Nephron (organoid): ENCODE data around the gene SMIM44.
A peak's percentile ranks its signal among the peaks of the same experiment; 100 is the strongest.

Experiments used
- H3K27ac Mint-ChIP-seq, 3 experiments: 2 replicates each; pipeline ENCODE4 v1.8.0; 2020; ENCODE audit warnings: mixed read lengths in 3 of 3, mild to moderate bottlenecking in 2 of 3, moderate library complexity in 1 of 3
- H3K27me3 Mint-ChIP-seq: 2 replicates; pipeline ENCODE4 v1.8.0; 2021; ENCODE audit warnings: low read depth, mild to moderate bottlenecking, moderate library complexity, mixed read lengths
- H3K36me3 Mint-ChIP-seq: 2 replicates; pipeline ENCODE4 v1.8.0; 2020; ENCODE audit warnings: low read depth, mixed read lengths
- H3K4me1 Mint-ChIP-seq: 2 replicates; pipeline ENCODE4 v1.8.0; 2020; ENCODE audit warnings: mixed read lengths
- H3K4me3 Mint-ChIP-seq, 3 experiments: 2 replicates each; pipeline ENCODE4 v1.8.0; 2020; ENCODE audit warnings: mild to moderate bottlenecking in 3 of 3, mixed read lengths in 3 of 3, moderate library complexity in 2 of 3
- H3K9me3 Mint-ChIP-seq: 2 replicates; pipeline ENCODE4 v1.8.0; 2020; ENCODE audit warnings: mixed read lengths
- CTCF ChIP-seq, 3 experiments: fragments of 200-600 bp; sonication (generic); IDR thresholded peaks; one replicate each; pipeline ENCODE4 v1.5.0; 2021; ENCODE audit warnings: antibody characterized with exemption in 3 of 3; ENCODE audit not compliant: unreplicated experiment in 3 of 3

Gene SMIM44

GRCh38 chr19:3459965-3460582, 23.2 kb downstream of the SMIM44 start:
- no peaks in the 10 kb centered on the region for H3K9me3 Mint-ChIP-seq
- H3K36me3 Mint-ChIP-seq, result peaks cover 9% of the 10 kb centered on the region
- peaks cover 11% of the 10 kb centered on the region for H3K27me3 Mint-ChIP-seq
- H3K4me1 Mint-ChIP-seq, result peaks cover 38% of the 10 kb centered on the region
- H3K4me3 Mint-ChIP-seq, result peak overlapping the region in 1 of 3 experiments; percentile 37
- peak overlapping the region; percentile 98 to 100 (median 98) for H3K27ac Mint-ChIP-seq
- no peak for TF ChIP-seq CTCF (IDR thresholded peaks at IDR 0.05; ENCODE audit: unreplicated experiment in 3 of 3)

- TF ChIP-seq CTCF (IDR thresholded peaks at IDR 0.05; ENCODE audit: unreplicated experiment in 3 of 3), result no peak
- peaks cover 11% of the 10 kb centered on the region for H3K27me3 Mint-ChIP-seq
- H3K36me3 Mint-ChIP-seq, result peaks cover 9% of the 10 kb centered on the region
These were observed 24.0 kb downstream of the SMIM44 start for GRCh38 chr19:3459089-3459881.

GRCh38 chr19:3458229-3459088, 24.8 kb downstream of the SMIM44 start:
- Mint-ChIP-seq H3K9me3 (no peaks in the 10 kb centered on the region), H3K36me3 (peaks cover 9% of the 10 kb centered on the region), H3K4me3 (peak overlapping the region; percentile 52 to 75 (median 63)), H3K27me3 (peaks cover 11% of the 10 kb centered on the region), H3K4me1 (peaks cover 36% of the 10 kb centered on the region), H3K27ac (peak overlapping the region; percentile 98 to 100 (median 98))
- TF ChIP-seq CTCF (IDR thresholded peaks at IDR 0.05; ENCODE audit: unreplicated experiment in 3 of 3), result no peak

More at GRCh38 chr19:3459089-3459881, 24.0 kb downstream of the SMIM44 start:
- Mint-ChIP-seq H3K9me3 (no peaks in the 10 kb centered on the region), H3K4me1 (peaks cover 36% of the 10 kb centered on the region), H3K27ac (peak overlapping the region; percentile 98 to 100 (median 98)), H3K4me3 (peak overlapping the region; percentile 52 to 75 (median 63))

- Mint-ChIP-seq H3K4me1 (peaks cover 32% of the 10 kb centered on the region), H3K27ac (peak overlapping the region; percentile 98 to 100 (median 98)), H3K36me3 (peaks cover 11% of the 10 kb centered on the region), H3K4me3 (peak overlapping the region; percentile 35 to 61 (median 46)), H3K27me3 (peaks cover 7% of the 10 kb centered on the region), H3K9me3 (no peaks in the 10 kb centered on the region)
- no peak for TF ChIP-seq CTCF (IDR thresholded peaks at IDR 0.05; ENCODE audit: unreplicated experiment in 3 of 3)
These were observed 25.6 kb downstream of the SMIM44 start for GRCh38 chr19:3457528-3458228.

- Mint-ChIP-seq H3K27me3 (peaks cover 3% of the 10 kb centered on the region), H3K27ac (peak overlapping the region; percentile 98 to 100 (median 98))
- TF ChIP-seq CTCF (IDR thresholded peaks at IDR 0.05; ENCODE audit: unreplicated experiment in 3 of 3), result no peak
These were observed 26.2 kb downstream of the SMIM44 start for GRCh38 chr19:3456925-3457527.

More at GRCh38 chr19:3456925-3457527, 26.2 kb downstream of the SMIM44 start:
- H3K4me1 Mint-ChIP-seq, result peaks cover 29% of the 10 kb centered on the region
- H3K4me3 Mint-ChIP-seq, result peak overlapping the region; percentile 35 to 61 (median 46)
- H3K9me3 Mint-ChIP-seq, result no peaks in the 10 kb centered on the region
- H3K36me3 Mint-ChIP-seq, result peaks cover 11% of the 10 kb centered on the region
